ENCODE results near the gene ENGASE.
"Not testable (repeated sequence)": the region's sequence is repeated elsewhere in the genome, so short reads cannot be mapped to it uniquely, and the experiment has no call there.

The ENGASE gene, protein sequence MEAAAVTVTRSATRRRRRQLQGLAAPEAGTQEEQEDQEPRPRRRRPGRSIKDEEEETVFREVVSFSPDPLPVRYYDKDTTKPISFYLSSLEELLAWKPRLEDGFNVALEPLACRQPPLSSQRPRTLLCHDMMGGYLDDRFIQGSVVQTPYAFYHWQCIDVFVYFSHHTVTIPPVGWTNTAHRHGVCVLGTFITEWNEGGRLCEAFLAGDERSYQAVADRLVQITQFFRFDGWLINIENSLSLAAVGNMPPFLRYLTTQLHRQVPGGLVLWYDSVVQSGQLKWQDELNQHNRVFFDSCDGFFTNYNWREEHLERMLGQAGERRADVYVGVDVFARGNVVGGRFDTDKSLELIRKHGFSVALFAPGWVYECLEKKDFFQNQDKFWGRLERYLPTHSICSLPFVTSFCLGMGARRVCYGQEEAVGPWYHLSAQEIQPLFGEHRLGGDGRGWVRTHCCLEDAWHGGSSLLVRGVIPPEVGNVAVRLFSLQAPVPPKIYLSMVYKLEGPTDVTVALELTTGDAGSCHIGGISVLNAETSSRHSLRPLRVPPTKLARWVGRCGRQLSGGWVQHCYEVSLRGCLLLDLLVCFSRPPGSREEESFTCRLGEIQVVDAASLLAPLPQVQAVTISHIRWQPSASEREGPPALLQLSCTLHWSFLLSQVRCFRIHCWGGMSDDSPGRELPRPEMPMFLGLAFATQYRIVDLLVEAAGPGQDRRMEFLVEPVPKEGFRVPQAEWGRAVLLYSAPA

DNA sequence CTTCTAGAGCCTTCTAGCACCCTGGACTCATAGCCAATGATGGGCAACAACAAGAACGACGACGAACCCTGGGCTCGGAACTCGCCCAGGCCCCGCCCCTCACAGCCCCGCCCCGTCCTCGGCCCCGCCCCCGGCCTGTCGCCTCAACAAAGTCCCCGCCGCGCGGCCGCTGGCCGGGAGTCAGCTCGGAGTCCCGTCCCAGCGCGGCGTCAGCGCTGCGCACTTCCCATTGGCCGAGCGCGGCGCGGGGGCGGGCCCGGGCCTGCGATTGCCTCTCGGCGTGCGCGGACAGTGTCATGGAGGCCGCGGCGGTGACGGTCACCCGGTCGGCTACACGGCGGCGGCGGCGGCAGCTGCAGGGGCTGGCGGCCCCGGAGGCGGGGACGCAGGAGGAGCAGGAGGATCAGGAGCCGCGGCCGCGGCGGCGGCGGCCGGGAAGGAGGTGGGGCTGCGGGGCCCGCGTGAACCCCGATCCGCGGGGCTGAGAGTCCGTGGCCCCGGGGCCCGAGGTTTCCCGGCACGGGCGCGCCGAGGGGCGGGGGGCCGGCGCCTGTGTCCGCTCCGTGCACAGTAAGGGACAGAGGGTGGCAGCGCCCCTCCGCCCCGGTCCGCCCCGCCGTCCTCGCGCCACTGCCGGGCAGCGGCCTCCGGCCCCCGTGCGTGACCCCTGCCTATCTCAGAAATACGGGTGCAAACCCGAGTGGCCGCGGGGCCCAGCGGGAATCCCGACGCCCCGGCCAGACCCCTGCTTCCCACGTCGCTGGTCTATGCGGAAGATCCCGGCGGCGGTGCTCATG, at the start of gene ENGASE:
Gene ENGASE, plus strand, starts transcription at position 176 of the 797 bp plus-strand sequence. Its CDS starts 121 bp downstream, at position 297.
- 0 out of 2 replicates have a peak, but pooled peaks cover 3% of the 10 kb centered on the region for H3K4me1 ChIP-seq (ENCODE audit: control insufficient read depth, insufficient read depth, low read length)
- peak within 1 kb of the TSS; percentile 72 for H3K4me3 ChIP-seq (ENCODE audit: low read depth, low read length)
- no peaks in the 10 kb centered on the region; the same call in 1 of the 2 replicates for H3K27me3 ChIP-seq (ENCODE audit: control insufficient read depth, insufficient read depth, low read length)
- H3K9me3 ChIP-seq (ENCODE audit: control insufficient read depth, insufficient read depth, low read length), result no peaks in the 10 kb centered on the region
- H3K9ac ChIP-seq (ENCODE audit: low read depth, low read length), result no peak within 1 kb of the TSS; the same call in 1 of the 2 replicates
- peaks cover 16% of the 10 kb centered on the region for H3K36me3 ChIP-seq (ENCODE audit: control insufficient read depth, insufficient read depth, low read length)
- no peak within 1 kb of the TSS for H3K27ac ChIP-seq (ENCODE audit: low read depth, low read length)

DNA sequence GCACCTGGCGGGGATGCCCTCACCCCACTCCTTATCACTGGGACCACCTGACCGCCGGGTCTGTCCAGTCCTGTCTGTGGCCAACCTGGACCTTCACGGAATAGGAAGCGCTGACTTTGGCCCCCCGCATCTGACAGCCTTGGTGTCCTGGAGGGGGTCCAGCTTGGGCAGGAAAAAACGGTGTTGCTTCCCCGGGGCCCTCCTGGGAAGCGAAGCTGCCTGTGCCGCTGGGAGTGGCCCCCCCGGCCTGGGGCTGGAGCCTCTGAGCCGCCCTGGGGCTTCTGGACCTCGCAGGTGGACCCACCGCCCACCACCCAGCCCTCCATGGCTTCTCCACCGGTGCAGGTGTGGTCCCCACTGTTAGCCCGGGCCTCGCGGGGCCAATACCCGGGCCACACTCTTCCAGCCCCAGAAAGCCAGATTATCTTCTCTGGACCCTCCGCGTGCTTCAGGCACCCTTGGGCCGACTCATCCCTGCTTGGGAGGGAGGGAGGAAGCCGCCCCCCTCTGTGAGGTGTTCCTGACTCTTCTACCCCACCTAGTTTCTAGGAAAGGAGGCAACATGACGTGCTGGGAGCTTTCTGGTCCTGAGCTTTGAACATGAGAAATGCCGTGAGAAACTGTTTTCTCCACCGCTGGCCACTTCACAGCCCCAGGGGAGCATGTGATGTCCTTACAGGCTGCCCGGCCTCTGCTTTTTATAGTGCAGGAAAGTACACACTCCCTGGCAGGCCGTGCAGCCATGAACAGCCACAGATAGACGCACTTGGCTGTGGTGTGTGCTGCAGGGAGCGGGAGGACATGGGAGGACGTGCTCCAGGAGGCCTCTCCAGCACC, 49.5 kb upstream of the ENGASE start:
- Histone ChIP-seq H3K27me3 (ENCODE audit: control insufficient read depth, insufficient read depth, low read length) (peaks cover 75% of the 10 kb centered on the region), H3K4me1 (ENCODE audit: control insufficient read depth, insufficient read depth, low read length) (peaks cover 16% of the 10 kb centered on the region), H3K36me3 (ENCODE audit: control insufficient read depth, insufficient read depth, low read length) (no peaks in the 10 kb centered on the region), H3K9me3 (ENCODE audit: control insufficient read depth, insufficient read depth, low read length) (no peaks in the 10 kb centered on the region), H3K27ac (ENCODE audit: low read depth, low read length) (no peak overlapping the region), H3K4me3 (ENCODE audit: low read depth, low read length) (peak overlapping the region; percentile 62), H3K9ac (ENCODE audit: low read depth, low read length) (no peak overlapping the region)

DNA sequence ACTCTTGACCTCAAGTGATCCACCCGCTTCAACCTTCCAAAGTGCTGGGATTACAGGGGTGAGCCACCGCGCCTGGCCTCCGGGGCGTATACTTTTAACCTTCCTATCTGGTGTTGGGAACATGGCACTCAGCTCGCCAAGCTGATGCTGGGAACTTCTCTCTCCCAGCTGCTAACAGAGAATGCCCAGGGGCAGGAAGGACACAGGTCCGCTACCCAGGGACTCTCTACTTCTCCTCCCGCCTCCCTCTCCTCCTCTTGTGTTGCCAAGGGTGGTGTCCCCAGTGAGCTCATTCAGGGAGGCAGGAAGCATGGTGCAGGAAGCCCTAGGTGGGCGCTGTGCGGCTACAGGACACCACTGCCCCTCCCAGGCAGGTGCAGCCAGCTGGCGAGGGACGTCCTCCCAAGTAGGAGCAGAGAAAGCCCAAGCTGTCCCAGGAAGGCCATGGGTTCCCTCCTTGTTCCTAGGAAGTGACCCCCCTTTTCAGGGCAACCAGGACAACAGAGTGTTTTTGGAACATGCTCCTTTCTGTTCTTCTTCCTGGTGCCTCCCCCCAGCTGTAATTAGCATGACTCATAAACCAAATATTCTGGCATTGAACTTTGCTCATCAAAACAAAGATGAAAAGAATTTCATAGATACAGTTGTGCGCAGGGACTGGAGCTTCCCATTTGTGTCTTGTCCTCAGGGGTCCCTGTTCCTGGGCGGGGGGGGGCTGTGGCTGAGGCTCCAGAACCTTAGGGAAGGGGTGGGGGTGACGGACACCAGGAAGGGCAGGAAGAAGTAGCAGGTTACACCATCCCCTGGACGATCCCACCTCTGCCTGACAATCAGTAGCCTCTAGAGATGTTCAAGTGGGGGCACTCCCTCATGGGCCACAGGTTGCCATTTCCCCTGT, 48.0 kb upstream of the ENGASE start:
- no peaks in the 10 kb centered on the region for H3K36me3 ChIP-seq (ENCODE audit: control insufficient read depth, insufficient read depth, low read length)
- H3K9ac ChIP-seq (ENCODE audit: low read depth, low read length), result no peak overlapping the region
- H3K27me3 ChIP-seq (ENCODE audit: control insufficient read depth, insufficient read depth, low read length), result peaks cover 60% of the 10 kb centered on the region
- no peak overlapping the region for H3K27ac ChIP-seq (ENCODE audit: low read depth, low read length)
- H3K4me3 ChIP-seq (ENCODE audit: low read depth, low read length), result no peak overlapping the region
- no peaks in the 10 kb centered on the region for H3K9me3 ChIP-seq (ENCODE audit: control insufficient read depth, insufficient read depth, low read length)
- H3K4me1 ChIP-seq (ENCODE audit: control insufficient read depth, insufficient read depth, low read length), result peaks cover 16% of the 10 kb centered on the region

DNA sequence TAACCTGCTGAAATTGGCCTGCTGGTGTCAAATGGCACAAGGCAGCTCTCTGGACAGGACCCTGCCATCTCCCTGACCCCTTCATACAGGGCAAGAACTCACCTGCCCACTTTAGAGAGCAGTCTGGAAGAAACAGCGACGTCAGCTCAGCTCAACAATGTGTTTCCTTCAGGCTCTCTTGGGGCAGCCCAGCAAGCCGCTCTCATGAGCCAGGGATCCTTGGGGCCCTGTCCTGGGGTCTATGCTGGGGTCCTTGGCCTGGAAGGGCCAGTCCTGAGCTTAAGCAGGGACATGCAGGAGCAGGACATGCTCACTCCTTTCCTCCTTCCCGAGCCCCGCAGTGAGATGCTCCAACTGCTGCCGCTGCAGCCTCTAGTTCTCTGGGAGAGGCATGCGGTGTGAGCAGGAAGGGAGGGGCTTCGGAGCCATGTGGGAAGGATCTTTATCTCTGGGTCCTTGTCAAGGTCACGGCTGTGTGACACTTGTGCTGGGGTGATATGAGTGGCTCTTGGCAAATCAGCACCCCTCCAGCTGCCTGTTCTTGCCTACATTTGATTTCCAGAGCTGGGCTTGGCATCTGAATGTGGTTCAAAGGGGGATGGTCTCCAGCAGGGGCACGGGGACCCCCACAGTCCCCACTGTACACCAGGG, 47.2 kb upstream of the ENGASE start:
- H3K4me1 ChIP-seq (ENCODE audit: control insufficient read depth, insufficient read depth, low read length), result peaks cover 16% of the 10 kb centered on the region
- no peak overlapping the region for H3K27ac ChIP-seq (ENCODE audit: low read depth, low read length)
- peaks cover 53% of the 10 kb centered on the region for H3K27me3 ChIP-seq (ENCODE audit: control insufficient read depth, insufficient read depth, low read length)
- no peak overlapping the region for H3K4me3 ChIP-seq (ENCODE audit: low read depth, low read length)
- H3K9me3 ChIP-seq (ENCODE audit: control insufficient read depth, insufficient read depth, low read length), result no peaks in the 10 kb centered on the region
- H3K36me3 ChIP-seq (ENCODE audit: control insufficient read depth, insufficient read depth, low read length), result no peaks in the 10 kb centered on the region
- no peak overlapping the region for H3K9ac ChIP-seq (ENCODE audit: low read depth, low read length)

DNA sequence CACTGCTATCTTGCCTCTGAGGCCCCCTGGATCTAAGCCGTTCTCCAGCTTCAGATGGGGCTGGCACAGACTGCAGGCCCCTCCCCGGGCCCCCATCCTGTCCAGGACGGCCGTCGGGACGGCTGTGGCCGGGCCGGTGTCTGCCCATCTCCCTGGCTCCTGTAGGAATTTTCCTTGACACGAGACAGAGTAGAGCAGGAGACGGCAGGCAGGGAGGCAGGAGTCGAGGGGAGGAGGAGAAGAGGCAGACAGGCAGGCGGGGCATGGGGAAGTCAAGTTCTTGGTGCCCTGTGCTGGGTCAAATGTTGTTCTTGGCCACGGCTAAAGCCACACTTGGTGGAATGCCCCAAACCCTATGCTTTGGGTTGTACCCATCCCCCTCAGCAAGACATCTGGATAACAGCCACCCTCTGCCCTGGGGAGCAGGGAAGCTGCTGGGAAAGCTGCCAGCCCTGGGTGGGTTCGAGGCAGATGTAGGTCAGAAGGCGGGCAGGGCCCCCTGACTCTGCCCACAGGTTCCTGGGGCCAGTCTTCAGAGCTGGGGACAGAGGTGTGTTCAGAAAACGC, 46.6 kb upstream of the ENGASE start:
- Histone ChIP-seq H3K9me3 (ENCODE audit: control insufficient read depth, insufficient read depth, low read length) (no peaks in the 10 kb centered on the region), H3K9ac (ENCODE audit: low read depth, low read length) (no peak overlapping the region), H3K4me1 (ENCODE audit: control insufficient read depth, insufficient read depth, low read length) (peaks cover 16% of the 10 kb centered on the region), H3K27me3 (ENCODE audit: control insufficient read depth, insufficient read depth, low read length) (peaks cover 46% of the 10 kb centered on the region), H3K27ac (ENCODE audit: low read depth, low read length) (no peak overlapping the region), H3K4me3 (ENCODE audit: low read depth, low read length) (no peak overlapping the region), H3K36me3 (ENCODE audit: control insufficient read depth, insufficient read depth, low read length) (no peaks in the 10 kb centered on the region)

DNA sequence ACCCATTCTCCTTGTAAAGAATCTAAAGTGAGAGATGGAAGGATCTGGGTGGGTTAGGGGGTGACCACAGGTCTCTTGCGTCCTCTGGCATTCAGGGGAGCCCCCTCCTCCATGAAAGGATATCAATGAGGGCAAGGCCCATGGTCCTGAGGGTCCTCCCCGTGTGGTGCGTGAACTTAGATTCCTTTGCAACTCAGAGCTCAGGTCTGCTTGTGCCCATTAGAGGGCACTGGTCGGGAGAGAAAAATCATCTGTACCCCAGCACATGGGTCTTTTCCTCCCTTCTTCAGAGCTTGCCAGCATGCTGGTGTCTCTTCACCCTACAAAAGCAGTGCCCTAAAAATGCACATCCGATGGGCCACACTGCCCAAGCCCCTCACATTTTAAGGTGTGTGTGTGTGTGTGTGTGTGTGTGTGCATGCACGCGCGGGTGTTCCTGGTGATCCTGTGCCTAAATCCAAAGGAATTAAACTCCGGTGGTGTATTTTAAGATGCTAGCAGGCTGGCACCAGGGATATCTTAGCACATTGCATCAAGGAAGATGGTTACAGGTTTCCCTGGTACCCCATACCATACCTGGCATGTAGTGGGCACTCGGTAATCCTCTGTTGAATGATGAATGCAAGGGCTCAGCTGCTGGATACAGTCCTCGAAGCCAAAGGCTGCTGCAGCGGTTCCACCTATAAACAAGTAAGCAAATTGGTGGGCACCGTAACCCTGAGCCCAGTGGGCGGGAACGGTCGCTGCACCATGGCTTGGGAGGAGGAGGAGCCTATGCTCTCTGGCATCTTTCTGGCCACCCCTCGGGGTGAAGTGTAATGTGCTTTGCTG, 45.9 kb upstream of the ENGASE start:
- Histone ChIP-seq H3K9me3 (ENCODE audit: control insufficient read depth, insufficient read depth, low read length) (no peaks in the 10 kb centered on the region), H3K4me3 (ENCODE audit: low read depth, low read length) (no peak overlapping the region), H3K9ac (ENCODE audit: low read depth, low read length) (no peak overlapping the region), H3K36me3 (ENCODE audit: control insufficient read depth, insufficient read depth, low read length) (no peaks in the 10 kb centered on the region), H3K27ac (ENCODE audit: low read depth, low read length) (no peak overlapping the region), H3K4me1 (ENCODE audit: control insufficient read depth, insufficient read depth, low read length) (peaks cover 11% of the 10 kb centered on the region; the same call in 1 of the 2 replicates), H3K27me3 (ENCODE audit: control insufficient read depth, insufficient read depth, low read length) (peaks cover 39% of the 10 kb centered on the region)

DNA sequence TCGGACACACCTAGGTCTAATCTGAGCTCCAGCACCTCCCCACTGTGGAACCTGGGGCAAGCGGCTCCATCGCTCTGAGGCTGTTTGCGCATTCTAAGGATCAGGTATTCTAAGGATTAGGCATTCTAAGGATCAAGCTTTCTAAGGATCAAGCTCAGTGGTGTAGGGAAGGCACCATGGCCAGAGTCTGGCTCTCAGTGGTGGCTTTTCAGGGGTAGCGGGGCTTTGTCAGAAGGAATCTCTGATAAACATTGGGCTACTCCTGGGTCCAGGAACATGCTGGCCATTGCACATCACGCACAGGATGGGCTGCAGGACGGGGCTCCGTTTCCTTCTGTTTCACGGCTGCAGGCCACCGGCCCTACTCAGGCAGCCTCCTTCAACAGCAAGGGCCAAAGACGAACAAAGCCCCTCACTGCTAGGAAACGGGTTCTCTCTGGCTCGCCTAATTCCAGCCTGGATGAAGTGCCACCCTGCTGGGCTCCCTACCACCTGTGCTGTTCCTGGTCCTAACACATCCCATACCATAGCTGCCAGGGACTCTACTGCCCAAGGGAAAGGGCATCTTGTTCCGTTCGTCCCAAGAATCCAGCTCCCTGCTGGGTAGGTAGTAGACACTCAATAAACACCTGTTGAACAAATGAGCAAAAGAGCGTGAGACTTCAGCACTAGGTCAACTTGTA, 45.2 kb upstream of the ENGASE start:
- no peaks in the 10 kb centered on the region for H3K36me3 ChIP-seq (ENCODE audit: control insufficient read depth, insufficient read depth, low read length)
- peaks cover 10% of the 10 kb centered on the region; the same call in 1 of the 2 replicates for H3K4me1 ChIP-seq (ENCODE audit: control insufficient read depth, insufficient read depth, low read length)
- peaks cover 32% of the 10 kb centered on the region for H3K27me3 ChIP-seq (ENCODE audit: control insufficient read depth, insufficient read depth, low read length)
- no peak overlapping the region for H3K9ac ChIP-seq (ENCODE audit: low read depth, low read length)
- no peak overlapping the region for H3K27ac ChIP-seq (ENCODE audit: low read depth, low read length)
- no peak overlapping the region for H3K4me3 ChIP-seq (ENCODE audit: low read depth, low read length)
- no peaks in the 10 kb centered on the region for H3K9me3 ChIP-seq (ENCODE audit: control insufficient read depth, insufficient read depth, low read length)

DNA sequence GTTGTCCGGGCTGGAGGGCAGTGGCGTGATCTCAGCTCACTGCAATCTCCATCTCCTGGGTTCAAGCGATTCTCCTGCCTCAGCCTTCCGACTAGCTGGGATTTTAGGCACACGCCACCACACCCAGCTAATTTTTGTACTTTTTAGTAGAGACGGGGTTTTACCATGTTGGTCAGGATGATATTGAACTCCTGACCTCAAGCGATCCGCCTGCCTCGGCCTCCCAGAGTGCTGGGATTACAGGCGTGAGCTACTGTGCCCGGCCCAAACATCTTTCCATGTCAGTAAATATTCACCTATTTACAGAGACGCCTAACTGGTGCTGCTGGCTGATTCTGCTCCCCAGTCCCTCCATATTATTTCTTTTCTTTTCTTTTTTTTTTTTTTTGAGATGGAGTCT, 44.0 kb upstream of the ENGASE start:
- H3K9ac ChIP-seq (ENCODE audit: low read depth, low read length); H3K4me1 ChIP-seq (ENCODE audit: control insufficient read depth, insufficient read depth, low read length); H3K36me3 ChIP-seq (ENCODE audit: control insufficient read depth, insufficient read depth, low read length); H3K27ac ChIP-seq (ENCODE audit: low read depth, low read length); H3K9me3 ChIP-seq (ENCODE audit: control insufficient read depth, insufficient read depth, low read length); H3K4me3 ChIP-seq (ENCODE audit: low read depth, low read length): not testable (repeated sequence)
- H3K27me3 ChIP-seq (ENCODE audit: control insufficient read depth, insufficient read depth, low read length), result peaks cover 20% of the 10 kb centered on the region

Data from HUES48 (cell line).